Measurements from ENCODE around the gene DCXR. TPM values are rescaled to one million over a fixed set of nuclear protein-coding genes. Genes with fewer than 3 reads are reported as not detected.

DCXR gene
- total and polyA plus RNA-seq, 2 of the 13 experiments (the other 11 are each of a cell fraction or from before 2014, with no cell fraction given), result 287 to 311 TPM

- peak; percentile 81 for TF ChIP-seq GFI1 (CRISPR knock-in tag; IDR thresholded peaks at IDR 0.05; ENCODE audit: borderline replicate concordance)
- TF ChIP-seq PRPF4 (IDR thresholded peaks at IDR 0.05; ENCODE audit: low read depth, low read length, poor library complexity, severe bottlenecking), result no peak
- peak; percentile 44 for TF ChIP-seq ARID2 (CRISPR knock-in tag; IDR thresholded peaks at IDR 0.05; ENCODE audit: borderline replicate concordance)
- TF ChIP-seq ZNF180 (CRISPR knock-in tag; IDR thresholded peaks at IDR 0.05; ENCODE audit: borderline replicate concordance, low read depth), result peak; percentile 56; the same call in 1 of the 2 replicates
- peak; percentile 81; the same call in 1 of the 2 replicates for TF ChIP-seq E2F1 (CRISPR knock-in tag; IDR thresholded peaks at IDR 0.05)
- no peak; the same call in 1 of the 2 replicates for TF ChIP-seq LRRFIP1 (CRISPR knock-in tag; conservative IDR thresholded peaks at IDR 0.05)
- TF ChIP-seq ZBTB43 (CRISPR knock-in tag; conservative IDR thresholded peaks at IDR 0.05), result peak; percentile 85; the same call in 1 of the 2 replicates
- peak; percentile 43; the same call in 1 of the 2 replicates for TF ChIP-seq JDP2 (CRISPR knock-in tag; IDR thresholded peaks at IDR 0.05; ENCODE audit: borderline replicate concordance)
- no peak for TF ChIP-seq RARG (CRISPR knock-in tag; IDR thresholded peaks at IDR 0.05; ENCODE audit: low read depth)
- peak; percentile 91 for TF ChIP-seq ZNF792 (CRISPR knock-in tag; IDR thresholded peaks at IDR 0.05)
- no peak for TF ChIP-seq PHB2 (IDR thresholded peaks at IDR 0.05; ENCODE audit: partially characterized antibody)
- no peak for TF ChIP-seq ZNF207 (IDR thresholded peaks at IDR 0.05; ENCODE audit: borderline replicate concordance)
- peak; percentile 80 for TF ChIP-seq JUND (CRISPR knock-in tag; IDR thresholded peaks at IDR 0.05)
- no peak for TF ChIP-seq NBN (conservative IDR thresholded peaks at IDR 0.05)
- peak; percentile 20; the same call in 1 of the 2 replicates for TF ChIP-seq ZNF777 (CRISPR knock-in tag; IDR thresholded peaks at IDR 0.05)
- TF ChIP-seq ZNF572 (CRISPR knock-in tag; IDR thresholded peaks at IDR 0.05), result 0 out of 2 replicates have a peak, but pooled peaks have one; percentile 87
- TF ChIP-seq PAXIP1 (CRISPR knock-in tag; conservative IDR thresholded peaks at IDR 0.05), result peak; percentile 89
- TF ChIP-seq ZFAT (CRISPR knock-in tag; conservative IDR thresholded peaks at IDR 0.05), result no peak
- peak; percentile 48; the same call in 1 of the 2 replicates for TF ChIP-seq ONECUT2 (CRISPR knock-in tag; IDR thresholded peaks at IDR 0.05)
These were observed 36.5 kb downstream of the DCXR start (continued) for GRCh38 chr17:82000803-82001570.
